AG09319 (cell line): ENCODE data around the gene CUL2.
"Not testable (repeated sequence)": the region's sequence is repeated elsewhere in the genome, so short reads cannot be mapped to it uniquely, and the experiment has no call there.

Source experiments
- DNase-seq: peaks from one replicate; pipeline ENCODE4 v3.0.0-alpha.2; 2010; ENCODE audit warnings: low read depth; ENCODE audit errors: extremely low read depth
- TF ChIP-seq, protein P1 (sequence below): IDR thresholded peaks from 2 replicates; pipeline ENCODE4 v1.5.1; 2011; ENCODE audit warnings: low read depth, mild to moderate bottlenecking, inconsistent platforms, low read length, moderate library complexity

The CUL2 gene

DNA sequence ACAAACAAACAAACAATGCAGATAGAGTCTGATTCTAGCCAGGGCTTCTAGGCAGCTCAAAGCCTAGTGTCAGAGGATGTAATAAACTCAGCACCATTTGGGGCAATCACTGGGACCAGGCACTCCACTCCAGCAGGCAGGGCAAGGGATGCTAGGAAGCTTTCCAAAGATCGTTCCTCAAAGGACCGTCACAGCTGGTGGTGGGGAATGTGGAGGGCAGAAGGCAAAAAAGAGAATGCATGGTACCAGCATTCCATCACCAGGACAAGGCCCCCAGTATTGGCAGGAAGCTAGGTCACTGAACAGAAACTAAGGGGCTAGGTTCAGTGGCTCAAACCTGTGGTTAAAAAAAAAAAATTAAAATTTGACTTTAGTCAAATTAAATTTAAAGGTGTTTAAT is 94.2 kb downstream of the CUL2 start:
- DNase-seq: no peak
- TF ChIP-seq, protein P1, sequence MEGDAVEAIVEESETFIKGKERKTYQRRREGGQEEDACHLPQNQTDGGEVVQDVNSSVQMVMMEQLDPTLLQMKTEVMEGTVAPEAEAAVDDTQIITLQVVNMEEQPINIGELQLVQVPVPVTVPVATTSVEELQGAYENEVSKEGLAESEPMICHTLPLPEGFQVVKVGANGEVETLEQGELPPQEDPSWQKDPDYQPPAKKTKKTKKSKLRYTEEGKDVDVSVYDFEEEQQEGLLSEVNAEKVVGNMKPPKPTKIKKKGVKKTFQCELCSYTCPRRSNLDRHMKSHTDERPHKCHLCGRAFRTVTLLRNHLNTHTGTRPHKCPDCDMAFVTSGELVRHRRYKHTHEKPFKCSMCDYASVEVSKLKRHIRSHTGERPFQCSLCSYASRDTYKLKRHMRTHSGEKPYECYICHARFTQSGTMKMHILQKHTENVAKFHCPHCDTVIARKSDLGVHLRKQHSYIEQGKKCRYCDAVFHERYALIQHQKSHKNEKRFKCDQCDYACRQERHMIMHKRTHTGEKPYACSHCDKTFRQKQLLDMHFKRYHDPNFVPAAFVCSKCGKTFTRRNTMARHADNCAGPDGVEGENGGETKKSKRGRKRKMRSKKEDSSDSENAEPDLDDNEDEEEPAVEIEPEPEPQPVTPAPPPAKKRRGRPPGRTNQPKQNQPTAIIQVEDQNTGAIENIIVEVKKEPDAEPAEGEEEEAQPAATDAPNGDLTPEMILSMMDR: no peak

DNA sequence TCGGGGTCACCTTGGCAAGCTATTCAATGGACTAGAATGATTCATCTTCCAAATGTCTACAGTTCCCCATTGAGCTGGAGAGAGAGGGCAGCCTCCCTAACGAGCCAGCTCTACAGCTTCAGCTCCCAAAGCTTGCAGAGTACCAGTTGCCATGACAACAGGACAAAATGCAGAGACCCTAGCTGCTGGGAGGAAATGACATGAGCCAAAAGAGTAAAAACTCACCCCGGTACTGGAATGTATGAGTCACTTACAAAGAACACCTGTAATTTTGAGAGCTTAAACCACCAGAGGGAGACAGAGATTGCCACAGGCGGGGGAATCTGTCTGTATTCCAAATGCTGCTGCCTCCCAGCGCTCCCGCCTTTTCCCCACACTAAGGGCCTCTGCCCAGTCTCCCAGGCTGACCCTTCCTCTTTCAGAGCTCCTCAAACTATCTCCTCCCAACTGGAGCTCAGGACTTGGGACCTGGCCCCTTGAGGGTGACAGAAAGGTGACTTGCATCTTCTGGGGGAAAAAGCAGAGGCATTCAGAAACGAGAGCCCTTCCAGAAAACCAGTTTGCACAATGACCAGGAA is 95.5 kb downstream of the CUL2 start:
- TF ChIP-seq, protein P1: peak; percentile 38
- no peak for DNase-seq

DNA sequence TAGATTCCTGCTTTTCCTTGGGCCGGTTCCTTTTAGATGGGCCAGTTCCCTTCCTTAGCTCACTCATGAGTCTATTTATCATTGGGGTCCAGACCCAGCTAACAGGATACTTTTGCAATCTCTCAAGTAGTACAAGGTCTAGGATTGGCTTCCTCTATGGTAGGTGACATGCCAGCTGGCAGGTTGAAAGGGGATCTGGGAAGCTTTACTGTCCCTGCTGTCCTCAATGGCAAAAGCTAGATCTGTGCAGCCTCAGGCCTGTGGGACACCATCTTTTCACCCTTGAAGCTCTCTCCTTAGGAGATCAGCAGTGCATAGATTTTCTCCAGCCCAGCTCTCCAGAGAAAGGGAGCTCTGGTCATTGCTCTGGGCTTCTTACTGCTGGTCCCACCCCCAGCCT is 96.4 kb downstream of the CUL2 start:
- no peak for DNase-seq
- TF ChIP-seq, protein P1: no peak

DNA sequence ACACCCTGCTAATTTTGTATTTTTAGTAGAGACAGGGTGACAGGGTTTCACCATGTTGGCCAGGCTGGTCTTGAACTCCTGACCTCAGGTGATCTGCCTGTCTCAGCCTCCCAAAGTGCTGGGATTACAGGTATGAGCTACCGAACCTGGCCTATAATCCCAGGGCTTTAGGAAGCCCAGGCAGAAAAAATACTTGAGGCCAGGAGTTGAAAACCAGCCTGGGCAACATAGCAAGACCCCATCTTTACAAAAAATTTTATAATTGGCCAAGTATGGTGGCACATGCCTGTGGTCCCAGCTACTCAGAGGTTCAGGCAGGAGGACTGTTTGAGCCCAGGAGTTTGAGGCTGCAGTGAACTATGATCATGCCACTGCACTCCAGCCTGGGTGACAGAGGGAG is 99.0 kb downstream of the CUL2 start:
- DNase-seq: not testable (repeated sequence)

DNA sequence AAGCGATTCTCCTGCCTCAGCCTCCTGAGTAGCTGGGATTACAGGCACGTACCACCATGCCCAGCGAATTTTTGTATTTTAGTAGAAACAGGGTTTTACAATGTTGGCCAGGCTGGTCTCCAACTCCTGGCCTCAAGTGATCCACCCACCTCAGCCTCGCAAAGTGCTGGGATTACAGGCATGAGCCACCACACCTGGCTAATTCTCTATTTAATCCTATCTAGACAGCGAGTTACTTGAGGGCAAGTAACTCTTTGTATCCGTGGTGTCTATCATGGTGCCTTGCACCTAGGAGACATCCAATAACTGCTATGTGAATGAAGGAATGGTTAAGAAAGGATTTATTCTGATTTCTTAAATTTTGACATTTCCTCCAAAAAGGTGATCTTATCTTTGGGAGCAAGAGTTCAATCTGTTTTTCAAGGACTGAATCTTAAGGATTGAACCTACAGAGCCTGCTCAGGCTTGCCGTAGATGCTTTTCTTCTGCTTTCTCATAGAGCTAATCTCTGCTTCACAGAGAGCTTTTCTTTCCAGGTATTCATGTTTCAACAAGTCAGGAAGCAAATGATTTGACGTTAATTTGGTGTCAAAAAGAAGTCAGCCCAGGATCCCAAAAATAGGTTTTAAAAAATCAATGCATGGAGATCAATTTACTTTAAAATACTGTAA is 101.6 kb downstream of the CUL2 start:
- DNase-seq: no peak

DNA sequence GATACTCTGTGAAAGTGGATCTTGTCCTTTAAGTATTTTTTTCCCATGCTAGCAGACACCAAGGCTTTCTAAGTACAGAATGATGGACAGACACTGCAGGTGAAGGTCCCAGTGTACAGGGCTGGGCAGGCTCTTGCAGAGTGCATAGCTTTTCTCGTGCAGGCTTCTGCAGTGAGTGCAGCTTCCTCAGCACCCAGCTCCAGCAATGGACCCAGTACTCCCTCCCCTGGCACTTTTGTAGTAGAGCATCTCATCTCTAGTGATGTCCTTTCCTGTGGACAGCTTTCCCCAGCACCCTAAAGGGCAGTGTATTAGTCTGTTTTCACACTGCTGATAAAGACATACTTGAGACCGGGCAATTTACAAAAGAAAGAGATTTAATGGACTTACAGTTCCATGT is 104.3 kb downstream of the CUL2 start:
- no peak for DNase-seq
- TF ChIP-seq, protein P1: no peak

More for the DNA sequence above, 101.6 kb downstream of the CUL2 start:
- TF ChIP-seq, protein P1: no peak

DNA sequence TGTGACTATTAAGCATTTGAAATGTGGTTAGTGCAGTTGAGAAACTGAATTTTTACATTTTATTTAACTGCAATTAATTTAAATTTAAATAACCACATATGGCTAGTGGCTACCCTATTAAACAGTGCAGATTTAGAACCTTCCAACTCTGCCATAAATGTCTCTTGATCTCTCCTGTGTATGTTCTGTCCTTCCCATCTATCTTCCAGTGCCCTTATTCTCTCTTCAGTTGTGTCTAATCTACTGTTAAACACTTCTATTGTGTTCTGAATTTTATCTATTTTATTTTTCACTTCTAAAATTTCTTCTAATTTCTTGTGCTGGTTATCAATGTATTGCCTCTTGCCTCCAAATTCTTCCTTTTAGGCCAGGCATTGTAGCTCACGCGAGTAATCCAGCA is 105.0 kb downstream of the CUL2 start:
- TF ChIP-seq, protein P1: no peak
- DNase-seq: no peak

DNA sequence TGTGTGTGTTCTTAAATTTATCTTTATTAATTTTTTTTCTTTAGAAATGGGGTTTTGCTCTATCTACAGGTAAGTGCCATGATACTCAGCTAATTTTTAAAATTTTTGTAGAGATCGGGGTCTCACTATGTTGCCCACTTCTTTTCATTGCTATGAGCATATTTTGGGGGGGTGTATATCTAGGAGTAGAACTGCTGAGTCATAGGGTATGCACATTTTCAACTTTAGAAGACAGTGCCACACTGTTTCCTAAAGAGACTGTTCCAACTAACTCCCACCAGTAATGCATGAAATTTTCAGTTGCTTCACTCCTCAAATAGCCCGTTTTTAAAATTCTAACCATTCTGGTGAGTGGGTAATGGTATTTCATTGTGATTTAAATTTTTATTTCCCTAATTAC is 108.3 kb downstream of the CUL2 start:
- TF ChIP-seq, protein P1: no peak

More for the DNA sequence above, 108.3 kb downstream of the CUL2 start:
- no peak for DNase-seq
